ENCODE results near the gene CNIH3. TPM values are rescaled to one million over a fixed set of nuclear protein-coding genes. Genes with fewer than 3 reads are reported as not detected.

CNIH3 gene
- total and polyA plus RNA-seq, 2 donors (not counting 1 experiment from before 2014, with no cell fraction given) = 0.72 to 1.8 TPM

- intact Hi-C loops (cut with micrococcal nuclease) = no loop called here
- H3K79me2 ChIP-seq (ENCODE audit: control insufficient read depth, insufficient read depth, low read length) = no peaks in the 10 kb centered on the region
- H3K27me3 Mint-ChIP-seq = peaks cover 12% of the 10 kb centered on the region
- peaks cover 4% of the 10 kb centered on the region for H3K9me3 Mint-ChIP-seq (ENCODE audit: insufficient read depth)
- peaks cover 0 to 9% (median 0%) of the 10 kb centered on the region in 3 donors for H3K9me3 ChIP-seq (ENCODE audit: control extremely low read depth in 1 of 3, control insufficient read depth in 2 of 3, insufficient read depth in 1 of 3, low read length in 2 of 3)
- H3K36me3 ChIP-seq (replicated peaks in 1 of 2; ENCODE audit: control extremely low read depth in 1 of 2, control insufficient read depth in 1 of 2, extremely low read depth in 1 of 2, insufficient read depth in 2 of 2, low read length in 1 of 2) = no peaks in the 10 kb centered on the region
- no peaks in the 10 kb centered on the region for H4K20me1 ChIP-seq (ENCODE audit: control insufficient read depth, insufficient read depth, low read length, poor library complexity, severe bottlenecking)
- CTCF ChIA-PET = no interaction called here
- 86% methylated on average over 1 of the region's 1 CpG for WGBS (ENCODE audit: insufficient coverage)
- H3K4me1 ChIP-seq (ENCODE audit: control insufficient read depth in 2 of 2, insufficient read depth in 2 of 2, low read length in 2 of 2) = no peaks in the 10 kb centered on the region
- no peak overlapping the region for H3K4me3 ChIP-seq (ENCODE audit: control extremely low read depth in 1 of 5, extremely low read depth in 1 of 5, insufficient read depth in 1 of 5, low read depth in 2 of 5, low read length in 4 of 5)
- no peak overlapping the region for H3K9ac ChIP-seq (ENCODE audit: low read length)
- no peak overlapping the region for H3K4me3 Mint-ChIP-seq
- DNase-seq = no peak
- H3K27ac Mint-ChIP-seq = no peak overlapping the region
- H3K27me3 ChIP-seq (replicated peaks in 1 of 4; ENCODE audit: control extremely low read depth in 1 of 4, control insufficient read depth in 3 of 4, insufficient read depth in 4 of 4, low read length in 3 of 4) = no peaks in the 10 kb centered on the region
- no peak overlapping the region for H2AFZ ChIP-seq (ENCODE audit: insufficient read depth, low read depth, low read length, poor library complexity, severe bottlenecking)
- H3K4me2 ChIP-seq (replicated peaks; ENCODE audit: low read depth, low read length, poor library complexity, severe bottlenecking) = no peak overlapping the region
- no peak overlapping the region for H3K27ac ChIP-seq (ENCODE audit: low read length in 2 of 2)
- H3K4me1 Mint-ChIP-seq = no peaks in the 10 kb centered on the region
- no peak for ATAC-seq (ENCODE audit: low read depth)
- TF ChIP-seq EZH2 (IDR thresholded peaks at IDR 0.05; ENCODE audit: borderline replicate concordance, insufficient read depth, low read depth, low read length, poor library complexity, severe bottlenecking) (no peak), CTCF (IDR thresholded peaks at IDR 0.05) (no peak)
- POLR2A ChIA-PET = no interaction called here
Measured at GRCh38 chr1:224759135-224759534, 143.0 kb downstream of the CNIH3 start.

GRCh38 chr1:224759681-224760091 is 143.6 kb downstream of the CNIH3 start:
- H3K36me3 ChIP-seq (replicated peaks in 1 of 2; ENCODE audit: control extremely low read depth in 1 of 2, control insufficient read depth in 1 of 2, extremely low read depth in 1 of 2, insufficient read depth in 2 of 2, low read length in 1 of 2) = no peaks in the 10 kb centered on the region
- intact Hi-C loops (cut with micrococcal nuclease) = no loop called here
- no peaks in the 10 kb centered on the region for H4K20me1 ChIP-seq (ENCODE audit: control insufficient read depth, insufficient read depth, low read length, poor library complexity, severe bottlenecking)
- ChIA-PET POLR2A (no interaction called here), CTCF (no interaction called here)
- DNase-seq (no peak), ATAC-seq (ENCODE audit: low read depth) (no peak)
- H3K4me1 Mint-ChIP-seq = no peaks in the 10 kb centered on the region
- no peak overlapping the region for H3K27ac ChIP-seq (ENCODE audit: low read length in 2 of 2)
- H2AFZ ChIP-seq (ENCODE audit: insufficient read depth, low read depth, low read length, poor library complexity, severe bottlenecking) = no peak overlapping the region
- H3K27me3 ChIP-seq (replicated peaks in 1 of 4; ENCODE audit: control extremely low read depth in 1 of 4, control insufficient read depth in 3 of 4, insufficient read depth in 4 of 4, low read length in 3 of 4) = no peaks in the 10 kb centered on the region
- H3K27me3 Mint-ChIP-seq = peaks cover 12% of the 10 kb centered on the region
- H3K4me3 ChIP-seq (ENCODE audit: control extremely low read depth in 1 of 5, extremely low read depth in 1 of 5, insufficient read depth in 1 of 5, low read depth in 2 of 5, low read length in 4 of 5) = no peak overlapping the region
- no peaks in the 10 kb centered on the region for H3K79me2 ChIP-seq (ENCODE audit: control insufficient read depth, insufficient read depth, low read length)
- TF ChIP-seq CTCF (IDR thresholded peaks at IDR 0.05) (no peak), EZH2 (IDR thresholded peaks at IDR 0.05; ENCODE audit: borderline replicate concordance, insufficient read depth, low read depth, low read length, poor library complexity, severe bottlenecking) (no peak)
- H3K27ac Mint-ChIP-seq = no peak overlapping the region
- no peaks in the 10 kb centered on the region for H3K4me1 ChIP-seq (ENCODE audit: control insufficient read depth in 2 of 2, insufficient read depth in 2 of 2, low read length in 2 of 2)
- H3K9me3 ChIP-seq (ENCODE audit: control extremely low read depth in 1 of 3, control insufficient read depth in 2 of 3, insufficient read depth in 1 of 3, low read length in 2 of 3) = peaks cover 0 to 9% (median 0%) of the 10 kb centered on the region in 3 donors
- no peak overlapping the region for H3K4me3 Mint-ChIP-seq
- no peak overlapping the region for H3K4me2 ChIP-seq (replicated peaks; ENCODE audit: low read depth, low read length, poor library complexity, severe bottlenecking)
- peaks cover 4% of the 10 kb centered on the region for H3K9me3 Mint-ChIP-seq (ENCODE audit: insufficient read depth)
- H3K9ac ChIP-seq (ENCODE audit: low read length) = no peak overlapping the region

All from B cell (primary cell).